Suprapubic skin (tissue), 4 donors: ENCODE results near the gene PRR5. TPM values are rescaled to one million over a fixed set of nuclear protein-coding genes. Genes with fewer than 3 reads are reported as not detected.

Source experiments
- DNase-seq, 2 donors: peaks; one replicate each; pipeline ENCODE4 v3.0.0-alpha.2; 2019; ENCODE audit warnings: low spot score in 2 of 2
- H3K27ac ChIP-seq: fragments of 200-600 bp; sonication (generic); one replicate; pipeline ENCODE4 v1.5.1; 2019
- H3K27me3 ChIP-seq: fragments of 200-600 bp; sonication (generic); one replicate; pipeline ENCODE4 v1.5.1; 2019
- H3K36me3 ChIP-seq: fragments of 200-600 bp; sonication (generic); one replicate; pipeline ENCODE4 v1.5.1; 2019
- H3K4me1 ChIP-seq: fragments of 200-600 bp; sonication (generic); one replicate; pipeline ENCODE4 v1.5.1; 2019
- H3K4me3 ChIP-seq: fragments of 200-600 bp; sonication (generic); one replicate; pipeline ENCODE4 v1.5.1; 2019; ENCODE audit warnings: mild to moderate bottlenecking
- H3K9me3 ChIP-seq: fragments of 200-600 bp; sonication (generic); one replicate; pipeline ENCODE4 v1.5.1; 2019
- EP300 ChIP-seq: sonication (generic); formaldehyde crosslinking; IDR thresholded peaks from one replicate; pipeline ENCODE4 v1.6.1; 2017; ENCODE audit warnings: antibody characterized with exemption
- POLR2A ChIP-seq, 2 donors: fragments of 450-650 bp; IDR thresholded peaks; one replicate each; pipeline ENCODE4 v1.6.1; 2017; ENCODE audit warnings: antibody characterized with exemption in 2 of 2, mild to moderate bottlenecking in 2 of 2, moderate library complexity in 2 of 2
- POLR2AphosphoS5 ChIP-seq, 3 donors: sonication (generic); formaldehyde crosslinking; IDR thresholded peaks; one replicate each; pipeline ENCODE4 v1.6.1; 2017; ENCODE audit warnings: antibody characterized with exemption in 3 of 3
- WGBS: methylation state at CpG from one replicate; pipeline ENCODE4 v1.1.5; 2018; 5-methylcytosine and 5-hydroxymethylcytosine counted together
- total RNA-seq, 4 donors: library from RNA; depleted of rRNA; stranded (reverse); fragments of >200 nt; gene quantifications; one replicate each; pipeline ENCODE4 v1.1.0, GENCODE V29; 2016
- TF ChIP-seq, protein P1 (sequence below), 2 donors: fragments of 200-600 bp in 1 of 2; fragments of 450-650 bp in 1 of 2; sonication (generic) in 1 of 2; IDR thresholded peaks; one replicate each; pipeline ENCODE4 v1.5.1; 2016 to 2019; ENCODE audit warnings: antibody characterized with exemption in 2 of 2, mild to moderate bottlenecking in 1 of 2, moderate library complexity in 1 of 2

Gene PRR5
- total RNA-seq, 4 donors from 2014 or later, result 14.9 to 25.0 (median 20.4) TPM

DNA sequence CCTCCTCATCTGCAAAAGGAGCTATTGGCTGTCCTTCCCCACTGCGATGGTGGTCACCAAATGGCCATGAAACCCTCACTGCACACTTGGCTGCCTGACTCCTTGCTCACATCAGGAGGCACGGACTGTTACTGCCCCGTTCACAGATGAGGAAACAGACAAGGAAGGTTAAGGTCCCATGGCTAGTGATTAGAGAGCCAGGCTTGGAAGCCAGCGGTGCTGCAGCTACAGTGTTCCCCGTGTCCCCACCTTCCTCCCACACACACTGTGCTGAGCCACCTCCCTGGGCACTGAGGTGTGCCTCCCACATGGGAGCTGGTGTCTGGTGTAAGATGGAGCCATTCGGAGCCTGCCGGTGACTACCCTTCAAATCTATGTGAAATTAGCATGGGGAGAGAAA is 53.0 kb downstream of the PRR5 start:
- Histone ChIP-seq H3K27me3 (peaks cover 26% of the 10 kb centered on the region), H3K9me3 (no peaks in the 10 kb centered on the region), H3K27ac (peak overlapping the region; percentile 1), H3K4me1 (peaks cover 30% of the 10 kb centered on the region), H3K36me3 (no peaks in the 10 kb centered on the region), H3K4me3 (no peak overlapping the region)
- TF ChIP-seq POLR2AphosphoS5 (IDR thresholded peaks at IDR 0.05) (no peak), EP300 (no peak), POLR2A (IDR thresholded peaks at IDR 0.05) (no peak)
- TF ChIP-seq, protein P1, sequence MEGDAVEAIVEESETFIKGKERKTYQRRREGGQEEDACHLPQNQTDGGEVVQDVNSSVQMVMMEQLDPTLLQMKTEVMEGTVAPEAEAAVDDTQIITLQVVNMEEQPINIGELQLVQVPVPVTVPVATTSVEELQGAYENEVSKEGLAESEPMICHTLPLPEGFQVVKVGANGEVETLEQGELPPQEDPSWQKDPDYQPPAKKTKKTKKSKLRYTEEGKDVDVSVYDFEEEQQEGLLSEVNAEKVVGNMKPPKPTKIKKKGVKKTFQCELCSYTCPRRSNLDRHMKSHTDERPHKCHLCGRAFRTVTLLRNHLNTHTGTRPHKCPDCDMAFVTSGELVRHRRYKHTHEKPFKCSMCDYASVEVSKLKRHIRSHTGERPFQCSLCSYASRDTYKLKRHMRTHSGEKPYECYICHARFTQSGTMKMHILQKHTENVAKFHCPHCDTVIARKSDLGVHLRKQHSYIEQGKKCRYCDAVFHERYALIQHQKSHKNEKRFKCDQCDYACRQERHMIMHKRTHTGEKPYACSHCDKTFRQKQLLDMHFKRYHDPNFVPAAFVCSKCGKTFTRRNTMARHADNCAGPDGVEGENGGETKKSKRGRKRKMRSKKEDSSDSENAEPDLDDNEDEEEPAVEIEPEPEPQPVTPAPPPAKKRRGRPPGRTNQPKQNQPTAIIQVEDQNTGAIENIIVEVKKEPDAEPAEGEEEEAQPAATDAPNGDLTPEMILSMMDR (IDR thresholded peaks at IDR 0.05), result no peak
- no peak for DNase-seq
- WGBS, result 48% methylated on average over 7 of the region's 7 CpGs

DNA sequence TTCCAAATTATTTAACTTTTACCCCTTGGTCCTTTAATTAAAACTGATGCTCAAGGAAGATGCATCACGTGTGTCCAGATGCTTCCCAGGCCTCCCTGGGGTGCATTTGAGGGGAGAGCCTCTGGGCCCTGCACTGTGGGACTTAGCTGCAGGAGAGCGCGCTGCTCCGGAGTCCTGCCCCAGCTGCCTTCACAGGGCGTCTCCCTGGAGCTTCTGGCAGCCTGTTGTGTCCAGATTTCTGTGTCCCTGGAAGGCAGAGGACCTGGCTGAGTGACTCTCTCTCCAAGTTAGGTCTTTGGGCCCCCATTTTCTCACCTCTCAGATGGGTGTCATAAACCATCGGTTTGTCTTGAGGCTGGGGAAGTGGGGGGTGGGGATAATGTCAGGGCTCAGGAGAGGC is 53.4 kb downstream of the PRR5 start:
- peaks cover 30% of the 10 kb centered on the region for H3K4me1 ChIP-seq
- peaks cover 26% of the 10 kb centered on the region for H3K27me3 ChIP-seq
- H3K4me3 ChIP-seq, result no peak overlapping the region
- no peak for TF ChIP-seq POLR2A (IDR thresholded peaks at IDR 0.05)
- TF ChIP-seq, protein P1 (IDR thresholded peaks at IDR 0.05), result no peak
- no peak for TF ChIP-seq EP300
- no peak for TF ChIP-seq POLR2AphosphoS5 (IDR thresholded peaks at IDR 0.05)
- H3K36me3 ChIP-seq, result no peaks in the 10 kb centered on the region
- H3K9me3 ChIP-seq, result no peaks in the 10 kb centered on the region
- peak overlapping the region; percentile 42 for H3K27ac ChIP-seq
- DNase-seq, result no peak
- WGBS, result 15% methylated on average over 5 of the region's 6 CpGs

DNA sequence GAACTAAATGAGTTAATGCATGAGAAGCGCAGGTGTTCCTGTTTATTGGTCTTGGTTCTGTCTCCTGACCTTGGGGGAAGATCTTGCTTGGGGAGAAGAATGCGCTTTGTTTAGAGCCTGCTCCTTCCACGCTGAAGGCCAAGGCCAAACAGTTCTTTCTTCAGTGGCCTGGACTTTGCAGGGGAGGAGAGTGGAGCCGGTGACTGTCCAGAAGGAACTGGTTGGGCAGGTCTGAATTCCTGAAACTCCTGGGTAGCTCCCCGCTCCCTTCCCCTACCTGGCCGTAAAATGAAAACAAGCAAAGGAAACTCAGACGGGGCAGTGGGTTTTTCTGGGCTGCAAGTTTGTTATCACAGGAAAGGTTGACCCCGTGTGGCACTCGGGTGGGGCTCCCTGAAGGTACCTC is 54.0 kb downstream of the PRR5 start:
- Histone ChIP-seq H3K9me3 (no peaks in the 10 kb centered on the region), H3K36me3 (no peaks in the 10 kb centered on the region), H3K27ac (peak overlapping the region; percentile 42), H3K27me3 (peaks cover 22% of the 10 kb centered on the region), H3K4me3 (no peak overlapping the region), H3K4me1 (peaks cover 30% of the 10 kb centered on the region)
- TF ChIP-seq EP300, result no peak
- TF ChIP-seq, protein P1 (IDR thresholded peaks at IDR 0.05), result no peak
- no peak for TF ChIP-seq POLR2A (IDR thresholded peaks at IDR 0.05)
- no peak for TF ChIP-seq POLR2AphosphoS5 (IDR thresholded peaks at IDR 0.05)
- no peak for DNase-seq
- WGBS, result 42% methylated on average over 9 of the region's 9 CpGs

DNA sequence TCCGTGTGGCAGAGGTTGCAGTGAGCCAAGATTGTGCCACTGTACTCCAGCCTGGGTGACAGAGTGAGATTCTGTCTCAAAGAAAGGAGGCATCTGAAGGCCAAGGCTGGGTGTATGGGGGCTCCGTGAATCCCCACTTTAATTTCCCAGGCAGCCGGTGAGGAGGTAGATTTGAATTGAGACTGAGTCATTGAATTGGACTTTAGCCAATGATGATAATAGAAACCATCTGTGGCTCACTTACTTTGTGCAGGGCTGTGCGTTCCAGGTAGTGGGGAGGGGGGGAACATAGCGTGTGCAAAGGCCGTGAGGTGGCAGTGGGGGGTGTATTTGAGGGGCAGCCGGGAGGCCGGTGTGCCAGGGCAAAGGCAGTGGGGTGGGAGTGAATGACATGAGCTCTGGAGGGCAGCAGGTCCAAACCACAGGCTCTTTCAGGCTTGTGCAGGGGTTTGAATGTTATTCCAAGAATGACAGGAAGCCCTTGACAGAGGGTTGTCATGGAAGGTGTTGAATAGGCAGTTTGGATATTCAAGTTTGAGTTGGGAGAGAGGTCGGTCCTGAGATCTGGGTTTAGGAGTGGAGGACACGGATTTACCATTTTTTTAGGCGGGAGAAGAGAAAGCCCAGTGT is 56.5 kb downstream of the PRR5 start:
- peaks cover 3% of the 10 kb centered on the region for H3K27me3 ChIP-seq
- TF ChIP-seq, protein P1 (IDR thresholded peaks at IDR 0.05), result no peak
- TF ChIP-seq EP300 (no peak), POLR2AphosphoS5 (IDR thresholded peaks at IDR 0.05) (no peak), POLR2A (IDR thresholded peaks at IDR 0.05) (no peak)
- peaks cover 16% of the 10 kb centered on the region for H3K4me1 ChIP-seq
- no peak overlapping the region for H3K27ac ChIP-seq
- no peaks in the 10 kb centered on the region for H3K9me3 ChIP-seq
- 55% methylated on average over 11 of the region's 11 CpGs for WGBS
- H3K4me3 ChIP-seq, result no peak overlapping the region
- no peaks in the 10 kb centered on the region for H3K36me3 ChIP-seq
- DNase-seq, result no peak

DNA sequence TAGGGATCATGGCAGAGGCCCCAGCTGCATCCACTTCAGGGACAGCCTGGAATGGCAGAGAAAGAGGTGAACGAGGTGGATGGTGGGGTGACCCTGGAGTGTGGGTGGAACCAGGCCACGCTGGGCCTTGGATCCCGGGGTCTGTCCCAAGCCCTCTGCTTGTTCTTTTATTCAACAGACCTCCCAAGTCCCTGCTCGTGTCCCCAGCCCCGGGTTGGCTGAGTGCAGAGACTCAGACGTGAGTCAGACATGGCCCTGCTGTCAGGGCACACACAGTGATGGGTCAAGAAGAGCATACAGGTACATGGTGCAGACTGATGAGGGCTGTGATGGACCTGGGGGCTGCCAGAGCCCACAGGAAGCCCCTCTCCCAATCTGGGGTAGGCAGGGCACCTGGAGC is 57.0 kb downstream of the PRR5 start:
- peaks cover 10% of the 10 kb centered on the region for H3K4me1 ChIP-seq
- H3K9me3 ChIP-seq, result no peaks in the 10 kb centered on the region
- 93% methylated on average over 3 of the region's 6 CpGs for WGBS
- TF ChIP-seq POLR2A (IDR thresholded peaks at IDR 0.05) (no peak), EP300 (no peak), POLR2AphosphoS5 (IDR thresholded peaks at IDR 0.05) (no peak)
- TF ChIP-seq, protein P1 (IDR thresholded peaks at IDR 0.05), result no peak
- DNase-seq, result no peak
- peaks cover 1% of the 10 kb centered on the region for H3K27me3 ChIP-seq
- no peaks in the 10 kb centered on the region for H3K36me3 ChIP-seq
- no peak overlapping the region for H3K4me3 ChIP-seq
- H3K27ac ChIP-seq, result no peak overlapping the region
